ENCODE results near the gene DMWD.

- TF ChIP-seq, protein P1, sequence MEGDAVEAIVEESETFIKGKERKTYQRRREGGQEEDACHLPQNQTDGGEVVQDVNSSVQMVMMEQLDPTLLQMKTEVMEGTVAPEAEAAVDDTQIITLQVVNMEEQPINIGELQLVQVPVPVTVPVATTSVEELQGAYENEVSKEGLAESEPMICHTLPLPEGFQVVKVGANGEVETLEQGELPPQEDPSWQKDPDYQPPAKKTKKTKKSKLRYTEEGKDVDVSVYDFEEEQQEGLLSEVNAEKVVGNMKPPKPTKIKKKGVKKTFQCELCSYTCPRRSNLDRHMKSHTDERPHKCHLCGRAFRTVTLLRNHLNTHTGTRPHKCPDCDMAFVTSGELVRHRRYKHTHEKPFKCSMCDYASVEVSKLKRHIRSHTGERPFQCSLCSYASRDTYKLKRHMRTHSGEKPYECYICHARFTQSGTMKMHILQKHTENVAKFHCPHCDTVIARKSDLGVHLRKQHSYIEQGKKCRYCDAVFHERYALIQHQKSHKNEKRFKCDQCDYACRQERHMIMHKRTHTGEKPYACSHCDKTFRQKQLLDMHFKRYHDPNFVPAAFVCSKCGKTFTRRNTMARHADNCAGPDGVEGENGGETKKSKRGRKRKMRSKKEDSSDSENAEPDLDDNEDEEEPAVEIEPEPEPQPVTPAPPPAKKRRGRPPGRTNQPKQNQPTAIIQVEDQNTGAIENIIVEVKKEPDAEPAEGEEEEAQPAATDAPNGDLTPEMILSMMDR (IDR thresholded peaks at IDR 0.05), result no peak
- TF ChIP-seq POLR2A (IDR thresholded peaks at IDR 0.05), result no peak
Measured at GRCh38 chr19:45778010-45778661, 14.5 kb downstream of the DMWD start.
